Measurements from ENCODE around the gene ZDHHC20. TPM values are rescaled to one million over a fixed set of nuclear protein-coding genes. Genes with fewer than 3 reads are reported as not detected.

The ZDHHC20 gene
- total RNA-seq, 4 donors from 2014 or later: 50.8 to 132 (median 67.1) TPM

DNA sequence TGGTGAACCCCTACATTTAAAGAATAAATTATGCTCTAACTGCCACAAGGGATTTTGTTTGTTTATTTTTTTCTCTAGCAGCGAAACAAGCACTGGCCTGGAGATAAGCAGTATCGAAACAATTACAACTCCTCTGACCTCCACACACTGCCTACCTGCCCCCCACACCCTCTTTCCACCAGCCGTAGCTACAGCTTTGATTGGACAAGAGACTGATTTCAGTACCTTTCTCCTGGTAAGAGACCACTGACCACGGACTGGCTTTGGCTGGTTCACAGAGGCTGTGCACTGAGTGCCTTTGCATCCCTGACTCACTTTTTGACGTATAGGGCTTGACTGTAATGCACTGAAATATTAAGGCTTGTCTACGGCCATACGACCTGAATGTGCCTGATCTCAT is 7.4 kb upstream of the ZDHHC20 start:
- DNase-seq: no peak
- Histone ChIP-seq H3K27ac (no peak overlapping the region), H3K27me3 (no peaks in the 10 kb centered on the region), H3K4me3 (no peak overlapping the region), H3K36me3 (no peaks in the 10 kb centered on the region), H3K4me1 (no peaks in the 10 kb centered on the region), H3K9me3 (no peaks in the 10 kb centered on the region)
- TF ChIP-seq POLR2A (IDR thresholded peaks at IDR 0.05): no peak
- TF ChIP-seq, protein P1, sequence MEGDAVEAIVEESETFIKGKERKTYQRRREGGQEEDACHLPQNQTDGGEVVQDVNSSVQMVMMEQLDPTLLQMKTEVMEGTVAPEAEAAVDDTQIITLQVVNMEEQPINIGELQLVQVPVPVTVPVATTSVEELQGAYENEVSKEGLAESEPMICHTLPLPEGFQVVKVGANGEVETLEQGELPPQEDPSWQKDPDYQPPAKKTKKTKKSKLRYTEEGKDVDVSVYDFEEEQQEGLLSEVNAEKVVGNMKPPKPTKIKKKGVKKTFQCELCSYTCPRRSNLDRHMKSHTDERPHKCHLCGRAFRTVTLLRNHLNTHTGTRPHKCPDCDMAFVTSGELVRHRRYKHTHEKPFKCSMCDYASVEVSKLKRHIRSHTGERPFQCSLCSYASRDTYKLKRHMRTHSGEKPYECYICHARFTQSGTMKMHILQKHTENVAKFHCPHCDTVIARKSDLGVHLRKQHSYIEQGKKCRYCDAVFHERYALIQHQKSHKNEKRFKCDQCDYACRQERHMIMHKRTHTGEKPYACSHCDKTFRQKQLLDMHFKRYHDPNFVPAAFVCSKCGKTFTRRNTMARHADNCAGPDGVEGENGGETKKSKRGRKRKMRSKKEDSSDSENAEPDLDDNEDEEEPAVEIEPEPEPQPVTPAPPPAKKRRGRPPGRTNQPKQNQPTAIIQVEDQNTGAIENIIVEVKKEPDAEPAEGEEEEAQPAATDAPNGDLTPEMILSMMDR (IDR thresholded peaks at IDR 0.05): no peak

DNA sequence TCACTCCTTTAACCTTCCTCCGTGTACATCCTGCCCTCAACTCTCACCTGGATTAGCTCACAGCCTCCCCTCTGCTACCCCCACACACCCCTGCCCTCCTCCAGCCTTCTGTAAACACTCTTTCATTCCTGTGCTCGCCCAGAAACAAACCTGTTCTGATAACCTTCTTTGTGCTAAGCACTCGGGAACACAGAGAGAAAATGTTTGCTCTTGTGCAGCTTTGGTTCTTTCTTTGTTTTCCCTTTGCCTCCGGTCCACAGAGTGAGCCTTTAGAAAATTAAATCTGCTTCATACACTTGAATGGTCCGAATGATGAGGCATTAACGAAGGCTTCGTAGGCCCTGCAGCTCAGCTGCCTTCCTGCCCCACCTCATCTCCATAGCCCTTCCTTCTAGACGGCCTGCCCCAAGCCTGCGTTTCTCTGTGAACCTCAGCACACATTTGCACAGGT is 6.6 kb upstream of the ZDHHC20 start:
- H3K9me3 ChIP-seq: no peaks in the 10 kb centered on the region
- H3K4me3 ChIP-seq: no peak overlapping the region
- TF ChIP-seq POLR2A (IDR thresholded peaks at IDR 0.05): no peak
- TF ChIP-seq, protein P1 (IDR thresholded peaks at IDR 0.05): no peak
- H3K36me3 ChIP-seq: no peaks in the 10 kb centered on the region
- H3K27ac ChIP-seq: no peak overlapping the region
- DNase-seq: no peak
- no peaks in the 10 kb centered on the region for H3K4me1 ChIP-seq
- H3K27me3 ChIP-seq: no peaks in the 10 kb centered on the region

DNA sequence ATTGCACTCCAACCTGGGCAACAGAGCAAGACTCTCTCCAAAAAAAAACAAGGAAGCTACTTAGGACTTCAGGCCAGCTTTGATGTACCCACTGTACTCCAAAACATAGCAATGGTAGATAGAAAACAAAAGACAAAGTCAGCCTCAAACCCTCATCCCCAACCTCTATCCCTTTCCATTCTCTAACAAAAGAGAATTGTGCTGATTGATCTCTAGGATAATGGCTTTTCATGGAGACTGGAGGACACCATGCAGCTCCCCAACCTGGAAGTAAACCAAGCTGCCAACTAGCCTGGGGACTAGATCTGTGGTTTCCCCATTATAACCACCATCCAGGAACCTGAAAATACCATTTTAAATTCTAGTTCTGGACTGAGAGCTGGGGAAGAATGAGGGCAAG is 4.3 kb upstream of the ZDHHC20 start:
- TF ChIP-seq, protein P1 (IDR thresholded peaks at IDR 0.05): no peak
- no peak for TF ChIP-seq POLR2A (IDR thresholded peaks at IDR 0.05)
- Histone ChIP-seq H3K4me3 (no peak overlapping the region), H3K4me1 (peaks cover 0 to 4% (median 0%) of the 10 kb centered on the region in 4 donors), H3K36me3 (no peaks in the 10 kb centered on the region), H3K27me3 (no peaks in the 10 kb centered on the region), H3K27ac (no peak overlapping the region), H3K9me3 (no peaks in the 10 kb centered on the region)
- no peak for DNase-seq

DNA sequence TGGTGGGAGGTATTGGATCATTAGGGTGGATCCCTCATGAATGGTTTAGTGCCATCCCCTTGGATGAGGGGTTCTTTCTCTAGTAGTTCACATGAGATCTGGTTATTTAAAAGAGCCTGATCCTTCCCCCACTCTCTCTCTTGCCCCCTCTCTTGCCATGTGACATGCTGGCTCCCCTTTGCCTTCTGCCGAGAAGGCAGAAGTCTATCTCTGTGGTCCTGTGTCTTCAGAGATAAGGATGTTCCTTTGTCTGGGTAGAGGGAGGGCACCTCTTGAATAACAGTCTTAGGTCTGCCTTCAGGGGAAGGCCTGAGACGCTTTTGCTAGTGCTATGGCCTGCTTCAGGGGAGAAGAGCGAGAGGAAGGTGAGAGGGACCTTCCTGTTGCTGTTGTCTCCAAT is 2.0 kb upstream of the ZDHHC20 start:
- Histone ChIP-seq H3K27ac (no peak overlapping the region), H3K36me3 (no peaks in the 10 kb centered on the region), H3K4me1 (peaks cover 0 to 8% (median 2%) of the 10 kb centered on the region in 4 donors), H3K27me3 (no peaks in the 10 kb centered on the region), H3K9me3 (no peaks in the 10 kb centered on the region), H3K4me3 (no peak overlapping the region)
- TF ChIP-seq, protein P1 (IDR thresholded peaks at IDR 0.05): no peak
- no peak for TF ChIP-seq POLR2A (IDR thresholded peaks at IDR 0.05)
- DNase-seq: no peak

DNA sequence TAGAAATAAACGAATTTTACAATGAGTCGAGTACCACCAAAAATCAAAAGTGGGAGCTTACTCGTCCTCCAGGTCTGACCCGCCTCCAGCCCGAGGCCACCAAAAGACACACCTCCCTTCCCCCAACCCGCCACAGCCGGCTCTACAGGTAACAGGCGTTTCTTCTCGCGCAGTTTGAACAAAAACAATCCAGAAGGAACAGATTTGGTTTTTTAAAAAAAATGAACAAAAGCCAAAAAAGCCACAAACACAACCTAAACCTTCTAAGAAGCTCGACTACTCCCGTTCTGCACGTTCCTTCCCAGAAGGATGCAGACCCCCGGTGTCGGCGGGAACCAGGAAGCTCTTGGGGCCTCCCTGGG is 671 bp downstream of the ZDHHC20 start:
- peak; percentile 61 to 76 (median 67) for DNase-seq
- peak overlapping the region; percentile 68 to 91 (median 82) for H3K4me3 ChIP-seq
- TF ChIP-seq, protein P1 (IDR thresholded peaks at IDR 0.05): no peak
- no peak for TF ChIP-seq POLR2A (IDR thresholded peaks at IDR 0.05)
- no peaks in the 10 kb centered on the region for H3K9me3 ChIP-seq
- H3K27me3 ChIP-seq: no peaks in the 10 kb centered on the region
- H3K27ac ChIP-seq: peak overlapping the region; percentile 85 to 95 (median 91)
- no peaks in the 10 kb centered on the region for H3K36me3 ChIP-seq
- peaks cover 0 to 8% (median 2%) of the 10 kb centered on the region in 4 donors for H3K4me1 ChIP-seq

Measured in Peyer's patch (tissue), 4 donors.